Measurements from ENCODE around the gene DOCK7.
A peak's percentile ranks its signal among the peaks of the same experiment; 100 is the strongest.

DOCK7 gene

GRCh38 chr1:62439652-62440371 lies 248.4 kb downstream of the DOCK7 start:
- DNase-seq: no peak

GRCh38 chr1:62438163-62438562 lies 250.0 kb downstream of the DOCK7 start:
- peak; percentile 10 for DNase-seq

- DNase-seq: peak; percentile 21
Measured at GRCh38 chr1:62437273-62437940, 250.8 kb downstream of the DOCK7 start.

- DNase-seq: peak; percentile 99
Measured at GRCh38 chr1:62436466-62437272, 251.5 kb downstream of the DOCK7 start, which contains the start of gene USP1. Gene USP1, plus strand, starts transcription at chr1:62437049. Its CDS starts 2,819 bp downstream, at chr1:62439868.

GRCh38 chr1:62436039-62436465 lies 252.1 kb downstream of the DOCK7 start:
- no peak for DNase-seq

- DNase-seq: no peak
Measured at GRCh38 chr1:62435231-62436038, 252.8 kb downstream of the DOCK7 start.

- no peak for DNase-seq
Measured at GRCh38 chr1:62434618-62435001, 253.6 kb downstream of the DOCK7 start.

- no peak for DNase-seq
Measured at GRCh38 chr1:62433861-62434617, 254.1 kb downstream of the DOCK7 start.

- no peak for DNase-seq
Measured at GRCh38 chr1:62429581-62429980, 258.6 kb downstream of the DOCK7 start.

- DNase-seq: no peak
Measured at GRCh38 chr1:62428351-62428750, 259.8 kb downstream of the DOCK7 start.

- no peak for DNase-seq
Measured at GRCh38 chr1:62426794-62427193, 261.4 kb downstream of the DOCK7 start.

- DNase-seq: no peak
Measured at GRCh38 chr1:62426237-62426636, 261.9 kb downstream of the DOCK7 start.

GRCh38 chr1:62425041-62425440 lies 263.1 kb downstream of the DOCK7 start:
- no peak for DNase-seq

GRCh38 chr1:62424411-62424810 lies 263.8 kb downstream of the DOCK7 start:
- DNase-seq: no peak

- DNase-seq: no peak
Measured at GRCh38 chr1:62423580-62424242, 264.5 kb downstream of the DOCK7 start.

- no peak for DNase-seq
Measured at GRCh38 chr1:62420214-62420613, 268.0 kb downstream of the DOCK7 start.

- no peak for DNase-seq
Measured at GRCh38 chr1:62417351-62417999, 270.7 kb downstream of the DOCK7 start.

- no peak for DNase-seq
Measured at GRCh38 chr1:62415687-62416086, 272.5 kb downstream of the DOCK7 start.

GRCh38 chr1:62407398-62408009 lies 280.7 kb downstream of the DOCK7 start:
- DNase-seq: peak; percentile 36

- no peak for DNase-seq
Measured at GRCh38 chr1:62406576-62406975, 281.6 kb downstream of the DOCK7 start.

All from NCI-H1092 treated with DMSO at 0.1 percent for 48 hours (cell line).